Neuronal stem cell (in vitro differentiated cells): Measurements from ENCODE around the gene FBXW7.

Experiments
- DNase-seq: peaks from one replicate; pipeline ENCODE4 v3.0.0-alpha.2; 2013; ENCODE audit warnings: low spot score
- H2AFZ ChIP-seq: one replicate; pipeline ENCODE4 v1.6.1; 2013; ENCODE audit warnings: mild to moderate bottlenecking, low read length, inconsistent platforms
- H2AK5ac ChIP-seq: 2 replicates; pipeline ENCODE4 v1.6.1; 2013; ENCODE audit warnings: low read depth, mild to moderate bottlenecking, inconsistent platforms, low read length, moderate library complexity, mixed read lengths
- H2BK120ac ChIP-seq: 2 replicates; pipeline ENCODE4 v1.6.1; 2013; ENCODE audit warnings: low read depth, mild to moderate bottlenecking, inconsistent platforms, low read length, moderate library complexity, mixed read lengths
- H2BK12ac ChIP-seq: one replicate; pipeline ENCODE4 v1.6.1; 2013; ENCODE audit warnings: low read length, inconsistent platforms
- H2BK15ac ChIP-seq: 2 replicates; pipeline ENCODE4 v1.6.1; 2013; ENCODE audit warnings: mild to moderate bottlenecking, low read length, inconsistent platforms, mixed read lengths
- H2BK5ac ChIP-seq: one replicate; pipeline ENCODE4 v1.6.1; 2013; ENCODE audit warnings: inconsistent platforms, mild to moderate bottlenecking, low read length, moderate library complexity
- H3K14ac ChIP-seq: one replicate; pipeline ENCODE4 v1.6.1; 2013; ENCODE audit warnings: low read length, inconsistent platforms
- H3K18ac ChIP-seq: 2 replicates; pipeline ENCODE4 v1.6.1; 2013; ENCODE audit warnings: low read length, inconsistent platforms
- H3K23ac ChIP-seq: 2 replicates; pipeline ENCODE4 v1.6.1; 2013; ENCODE audit warnings: low read depth, mild to moderate bottlenecking, mixed read lengths, low read length, inconsistent platforms; ENCODE audit not compliant: poor library complexity
- H3K27ac ChIP-seq: replicated peaks from 3 replicates; pipeline ENCODE4 v1.5.1; 2013; ENCODE audit warnings: low read length, inconsistent platforms
- H3K27me3 ChIP-seq, 3 experiments: 2 replicates each; pipeline ENCODE4 v1.6.1; 2013; ENCODE audit warnings: low read length in 3 of 3, mild to moderate bottlenecking in 2 of 3, inconsistent platforms in 1 of 3, low read depth in 1 of 3, mixed read lengths in 1 of 3, moderate library complexity in 1 of 3; ENCODE audit not compliant: control insufficient read depth in 3 of 3, insufficient read depth in 3 of 3
- H3K36me3 ChIP-seq, 2 donors: replicated peaks in 1 of 2; 2 replicates each; pipeline ENCODE4 v1.6.1; 2013; ENCODE audit warnings: low read length in 2 of 2; ENCODE audit not compliant: control insufficient read depth in 2 of 2, insufficient read depth in 2 of 2
- H3K4ac ChIP-seq: 2 replicates; pipeline ENCODE4 v1.6.1; 2013; ENCODE audit warnings: inconsistent platforms, mild to moderate bottlenecking, low read length, moderate library complexity
- H3K4me1 ChIP-seq, 2 donors: 1 replicate in 1 of 2; 2 replicates in 1 of 2; pipeline ENCODE4 v1.6.1; 2013; ENCODE audit warnings: low read length in 2 of 2, low read depth in 1 of 2; ENCODE audit not compliant: control insufficient read depth in 2 of 2, insufficient read depth in 1 of 2
- H3K4me2 ChIP-seq: one replicate; pipeline ENCODE4 v1.6.1; 2013; ENCODE audit warnings: mild to moderate bottlenecking, low read length, inconsistent platforms; ENCODE audit not compliant: insufficient read depth, poor library complexity, severe bottlenecking
- H3K4me3 ChIP-seq, 2 donors: 2 replicates each; pipeline ENCODE4 v1.5.1; 2013; ENCODE audit warnings: low read length in 2 of 2, mild to moderate bottlenecking in 2 of 2, inconsistent platforms in 1 of 2, moderate library complexity in 1 of 2
- H3K79me1 ChIP-seq: one replicate; pipeline ENCODE4 v1.6.1; 2013; ENCODE audit warnings: low read depth, mild to moderate bottlenecking, inconsistent platforms, low read length, moderate library complexity
- H3K9ac ChIP-seq: one replicate; pipeline ENCODE4 v1.6.1; 2013; ENCODE audit warnings: mild to moderate bottlenecking, low read depth, low read length, inconsistent platforms; ENCODE audit not compliant: poor library complexity
- H3K9me3 ChIP-seq, 2 donors: replicated peaks in 1 of 2; 2 replicates each; pipeline versions ENCODE3 to v1.6.1; 2013; ENCODE audit warnings: low read length in 2 of 2, mild to moderate bottlenecking in 2 of 2, inconsistent platforms in 1 of 2, low read depth in 1 of 2, mixed read lengths in 1 of 2, moderate library complexity in 1 of 2; ENCODE audit not compliant: control insufficient read depth in 2 of 2, insufficient read depth in 1 of 2
- H4K8ac ChIP-seq: one replicate; pipeline ENCODE4 v1.6.1; 2013; ENCODE audit warnings: low read depth, mild to moderate bottlenecking, inconsistent platforms, low read length, moderate library complexity
- H4K91ac ChIP-seq: one replicate; pipeline ENCODE4 v1.6.1; 2013; ENCODE audit warnings: low read length, low read depth, mild to moderate bottlenecking, inconsistent platforms; ENCODE audit not compliant: poor library complexity
- WGBS, 2 donors: extraction: QIAGEN DNeasy Blood & Tissue Kit; methylation state at CpG; one replicate each; pipeline ENCODE4 v1.1.7; 2013; ENCODE audit warnings: missing lambda C conversion rate in 2 of 2, mixed read lengths in 1 of 2; ENCODE audit not compliant: insufficient read length in 2 of 2, insufficient replicate concordance in 1 of 2; ENCODE audit errors: extremely low coverage in 2 of 2; 5-methylcytosine and 5-hydroxymethylcytosine counted together

Gene FBXW7

GRCh38 chr4:152503653-152504290, 32.1 kb downstream of the FBXW7 start:
- Histone ChIP-seq H2BK12ac (no peak overlapping the region), H2BK5ac (no peak overlapping the region), H3K4ac (no peak overlapping the region), H3K14ac (no peak overlapping the region), H2BK120ac (no peak overlapping the region), H4K8ac (no peak overlapping the region), H3K79me1 (peaks cover 1% of the 10 kb centered on the region), H3K4me3 (no peak overlapping the region), H3K18ac (no peak overlapping the region), H2AFZ (no peak overlapping the region), H3K27me3 (no peaks in the 10 kb centered on the region), H3K27ac (no peak overlapping the region), H2BK15ac (no peak overlapping the region), H3K4me2 (no peak overlapping the region), H2AK5ac (no peak overlapping the region), H3K4me1 (peaks cover 0 to 2% of the 10 kb centered on the region in 2 donors), H3K36me3 (no peaks in the 10 kb centered on the region), H3K9me3 (no peaks in the 10 kb centered on the region), H3K9ac (no peak overlapping the region), H3K23ac (no peak overlapping the region), H4K91ac (no peak overlapping the region)
- no peak for DNase-seq

- Histone ChIP-seq H2BK12ac (no peak overlapping the region), H3K36me3 (no peaks in the 10 kb centered on the region), H3K14ac (no peak overlapping the region), H3K18ac (no peak overlapping the region), H3K27ac (no peak overlapping the region), H3K9me3 (no peaks in the 10 kb centered on the region), H3K4ac (no peak overlapping the region), H3K4me1 (peaks cover 0 to 2% of the 10 kb centered on the region in 2 donors), H2BK120ac (no peak overlapping the region), H2BK15ac (no peak overlapping the region), H3K9ac (no peak overlapping the region), H4K91ac (no peak overlapping the region), H3K27me3 (no peaks in the 10 kb centered on the region), H2BK5ac (no peak overlapping the region), H2AK5ac (no peak overlapping the region), H3K23ac (no peak overlapping the region), H3K4me2 (no peak overlapping the region), H3K4me3 (no peak overlapping the region), H4K8ac (no peak overlapping the region), H2AFZ (no peak overlapping the region), H3K79me1 (peaks cover 1% of the 10 kb centered on the region)
- no peak for DNase-seq
- no CpG with 5 or more reads among the region's 3 CpGs for WGBS, 2 donors
Measured at GRCh38 chr4:152501846-152502536, 33.9 kb downstream of the FBXW7 start.

- Histone ChIP-seq H2BK12ac (no peak overlapping the region), H3K9me3 (no peaks in the 10 kb centered on the region), H3K4me1 (peaks cover 0 to 2% of the 10 kb centered on the region in 2 donors), H3K9ac (no peak overlapping the region), H3K4me2 (no peak overlapping the region), H3K27me3 (no peaks in the 10 kb centered on the region), H2AFZ (no peak overlapping the region), H3K23ac (no peak overlapping the region), H3K79me1 (peaks cover 1% of the 10 kb centered on the region), H3K18ac (no peak overlapping the region), H2BK15ac (no peak overlapping the region), H2BK5ac (no peak overlapping the region), H3K27ac (no peak overlapping the region), H2BK120ac (no peak overlapping the region), H3K36me3 (no peaks in the 10 kb centered on the region), H3K4me3 (no peak overlapping the region), H2AK5ac (no peak overlapping the region), H3K4ac (no peak overlapping the region), H4K8ac (no peak overlapping the region), H4K91ac (no peak overlapping the region), H3K14ac (no peak overlapping the region)
- peak; percentile 70 for DNase-seq
- no CpG with 5 or more reads among the region's 1 CpG for WGBS, 2 donors
Measured at GRCh38 chr4:152500800-152501434, 35.0 kb downstream of the FBXW7 start.

GRCh38 chr4:152500275-152500674, 35.6 kb downstream of the FBXW7 start:
- no peak overlapping the region for H3K4me2 ChIP-seq
- H3K23ac ChIP-seq = no peak overlapping the region
- no peak overlapping the region for H3K4me3 ChIP-seq
- no peak overlapping the region for H2AFZ ChIP-seq
- no CpG with 5 or more reads among the region's 2 CpGs for WGBS, 2 donors
- DNase-seq = no peak
- peaks cover 0 to 2% of the 10 kb centered on the region in 2 donors for H3K4me1 ChIP-seq
- H3K9ac ChIP-seq = no peak overlapping the region
- H3K4ac ChIP-seq = no peak overlapping the region
- H4K8ac ChIP-seq = no peak overlapping the region
- no peak overlapping the region for H2BK5ac ChIP-seq
- peaks cover 1% of the 10 kb centered on the region for H3K79me1 ChIP-seq
- H2AK5ac ChIP-seq = no peak overlapping the region
- no peak overlapping the region for H2BK120ac ChIP-seq
- no peaks in the 10 kb centered on the region for H3K36me3 ChIP-seq
- H2BK12ac ChIP-seq = no peak overlapping the region
- no peak overlapping the region for H3K18ac ChIP-seq
- no peaks in the 10 kb centered on the region for H3K27me3 ChIP-seq
- H2BK15ac ChIP-seq = no peak overlapping the region
- H3K27ac ChIP-seq = no peak overlapping the region
- no peak overlapping the region for H4K91ac ChIP-seq
- H3K9me3 ChIP-seq = no peaks in the 10 kb centered on the region
- H3K14ac ChIP-seq = no peak overlapping the region
